ENCODE data around the gene LYPD4. TPM values are rescaled to one million over a fixed set of nuclear protein-coding genes. Genes with fewer than 3 reads are reported as not detected.
A peak's percentile ranks its signal among the peaks of the same experiment; 100 is the strongest.

The LYPD4 gene
- total RNA-seq, 1 experiment from 2014 or later = not detected

DNA sequence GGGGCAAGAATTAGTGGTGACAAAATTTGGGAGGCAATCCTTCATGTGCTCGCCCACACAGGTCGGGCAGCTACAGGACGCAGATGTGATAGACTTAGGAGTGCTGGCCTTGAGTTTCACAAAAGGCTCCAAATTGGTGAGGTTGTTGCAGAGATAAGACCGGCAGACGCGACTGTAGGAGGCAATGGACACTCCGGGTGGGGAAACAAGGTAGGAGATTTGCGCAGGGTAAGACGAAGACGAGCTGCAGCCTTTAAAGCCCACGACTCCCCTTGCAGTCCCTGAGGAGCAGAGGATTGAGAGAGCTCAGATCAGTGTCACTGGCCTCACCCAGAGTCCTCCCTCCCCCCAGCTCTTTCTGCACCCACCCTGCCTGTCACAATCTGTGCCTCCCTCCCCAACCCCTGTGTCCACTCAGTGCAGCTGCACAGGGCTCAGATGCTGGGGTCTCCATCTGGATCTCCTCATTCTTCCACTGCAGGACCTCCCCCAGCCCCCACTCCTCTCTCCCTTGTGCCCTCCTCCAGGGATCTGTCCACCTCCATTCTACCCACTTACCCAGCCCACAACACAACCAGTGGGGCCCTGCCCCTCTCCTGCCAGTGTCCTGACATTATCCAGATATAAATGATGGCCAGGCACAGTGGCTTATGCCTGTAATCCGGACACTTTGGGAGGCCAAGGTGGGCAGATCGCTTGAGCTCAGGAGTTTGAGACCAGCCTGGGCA lies 6.3 kb downstream of the LYPD4 start (continued):
- TF ChIP-seq, protein P1, sequence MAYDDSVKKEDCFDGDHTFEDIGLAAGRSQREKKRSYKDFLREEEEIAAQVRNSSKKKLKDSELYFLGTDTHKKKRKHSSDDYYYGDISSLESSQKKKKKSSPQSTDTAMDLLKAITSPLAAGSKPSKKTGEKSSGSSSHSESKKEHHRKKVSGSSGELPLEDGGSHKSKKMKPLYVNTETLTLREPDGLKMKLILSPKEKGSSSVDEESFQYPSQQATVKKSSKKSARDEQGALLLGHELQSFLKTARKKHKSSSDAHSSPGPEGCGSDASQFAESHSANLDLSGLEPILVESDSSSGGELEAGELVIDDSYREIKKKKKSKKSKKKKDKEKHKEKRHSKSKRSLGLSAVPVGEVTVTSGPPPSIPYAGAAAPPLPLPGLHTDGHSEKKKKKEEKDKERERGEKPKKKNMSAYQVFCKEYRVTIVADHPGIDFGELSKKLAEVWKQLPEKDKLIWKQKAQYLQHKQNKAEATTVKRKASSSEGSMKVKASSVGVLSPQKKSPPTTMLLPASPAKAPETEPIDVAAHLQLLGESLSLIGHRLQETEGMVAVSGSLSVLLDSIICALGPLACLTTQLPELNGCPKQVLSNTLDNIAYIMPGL (CRISPR knock-in tag; IDR thresholded peaks at IDR 0.05) = no peak
- TF ChIP-seq NFATC4 (CRISPR knock-in tag; IDR thresholded peaks at IDR 0.05) (no peak), NR1H2 (CRISPR knock-in tag; IDR thresholded peaks at IDR 0.05) (no peak), ZNF232 (CRISPR knock-in tag; IDR thresholded peaks at IDR 0.05) (no peak), SMAD4 (CRISPR knock-in tag; IDR thresholded peaks at IDR 0.05) (no peak), PRRX2 (CRISPR knock-in tag; IDR thresholded peaks at IDR 0.05) (no peak)
- TF ChIP-seq, protein P2, sequence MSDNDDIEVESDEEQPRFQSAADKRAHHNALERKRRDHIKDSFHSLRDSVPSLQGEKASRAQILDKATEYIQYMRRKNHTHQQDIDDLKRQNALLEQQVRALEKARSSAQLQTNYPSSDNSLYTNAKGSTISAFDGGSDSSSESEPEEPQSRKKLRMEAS (CRISPR knock-in tag; IDR thresholded peaks at IDR 0.05) = no peak
- TF ChIP-seq, protein P3, sequence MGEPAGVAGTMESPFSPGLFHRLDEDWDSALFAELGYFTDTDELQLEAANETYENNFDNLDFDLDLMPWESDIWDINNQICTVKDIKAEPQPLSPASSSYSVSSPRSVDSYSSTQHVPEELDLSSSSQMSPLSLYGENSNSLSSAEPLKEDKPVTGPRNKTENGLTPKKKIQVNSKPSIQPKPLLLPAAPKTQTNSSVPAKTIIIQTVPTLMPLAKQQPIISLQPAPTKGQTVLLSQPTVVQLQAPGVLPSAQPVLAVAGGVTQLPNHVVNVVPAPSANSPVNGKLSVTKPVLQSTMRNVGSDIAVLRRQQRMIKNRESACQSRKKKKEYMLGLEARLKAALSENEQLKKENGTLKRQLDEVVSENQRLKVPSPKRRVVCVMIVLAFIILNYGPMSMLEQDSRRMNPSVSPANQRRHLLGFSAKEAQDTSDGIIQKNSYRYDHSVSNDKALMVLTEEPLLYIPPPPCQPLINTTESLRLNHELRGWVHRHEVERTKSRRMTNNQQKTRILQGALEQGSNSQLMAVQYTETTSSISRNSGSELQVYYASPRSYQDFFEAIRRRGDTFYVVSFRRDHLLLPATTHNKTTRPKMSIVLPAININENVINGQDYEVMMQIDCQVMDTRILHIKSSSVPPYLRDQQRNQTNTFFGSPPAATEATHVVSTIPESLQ (CRISPR knock-in tag; IDR thresholded peaks at IDR 0.05) = no peak

DNA sequence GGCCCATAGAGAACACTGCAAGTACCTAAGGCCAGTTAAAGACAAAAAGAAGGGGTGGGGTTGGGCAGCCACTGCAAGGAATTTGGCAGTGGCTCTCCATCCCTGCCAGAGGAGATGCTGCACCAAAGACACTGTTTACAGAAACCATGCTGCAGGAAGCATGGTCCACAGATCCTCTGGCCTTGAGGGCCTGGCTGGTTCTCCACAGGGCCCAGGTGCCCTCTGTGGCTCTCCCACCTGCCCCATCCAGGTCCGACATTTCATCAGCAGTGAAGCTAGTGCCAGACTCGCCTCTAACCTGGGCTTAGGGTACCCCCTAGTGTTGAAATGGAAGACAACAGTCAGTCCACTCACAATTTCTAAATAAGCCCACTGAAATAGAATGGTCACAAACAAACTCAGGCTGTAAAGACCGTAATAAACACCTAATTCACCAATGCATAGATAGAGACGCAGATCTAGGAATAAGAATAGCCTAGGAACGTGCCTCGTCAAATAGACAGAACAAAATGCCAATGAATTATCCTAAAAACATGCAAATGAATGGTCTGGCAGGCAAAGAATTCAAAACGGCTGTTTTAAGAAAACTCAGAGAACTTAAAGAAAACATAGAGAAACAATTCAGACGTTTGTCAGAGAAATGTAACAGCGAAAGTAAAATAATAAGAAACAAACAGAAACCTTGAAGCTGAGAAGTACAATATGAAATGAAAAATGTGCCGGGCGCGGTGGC lies 23.3 kb downstream of the LYPD4 start:
- Mint-ChIP-seq H3K9me3 (no peaks in the 10 kb centered on the region), H3K4me1 (no peaks in the 10 kb centered on the region), H3K36me3 (no peaks in the 10 kb centered on the region), H3K27ac (no peak overlapping the region), H3K4me3 (no peak overlapping the region), H3K27me3 (ENCODE audit: low read depth) (peaks cover 4% of the 10 kb centered on the region; the same call in 1 of the 2 replicates)
- CTCF ChIA-PET = interaction anchor here (0.6 to 11.4 kb wide), 22 partner anchors 9 to 813 kb away, joined by 3 to 190 read pairs (median 5); partner anchors contain the start of genes CEACAM3 and CEACAM6
- TF ChIP-seq GABPB1 (CRISPR knock-in tag; IDR thresholded peaks at IDR 0.05) (peak; percentile 39; the same call in 1 of the 2 replicates), ZNF396 (CRISPR knock-in tag; IDR thresholded peaks at IDR 0.05; ENCODE audit: borderline replicate concordance) (no peak), RELA (CRISPR knock-in tag; IDR thresholded peaks at IDR 0.05; ENCODE audit: borderline replicate concordance) (no peak), ELF4 (CRISPR knock-in tag; IDR thresholded peaks at IDR 0.05; ENCODE audit: low read depth) (no peak), IRF2 (CRISPR knock-in tag; IDR thresholded peaks at IDR 0.05; ENCODE audit: borderline replicate concordance, low read depth) (no peak)
- TF ChIP-seq, protein P4, sequence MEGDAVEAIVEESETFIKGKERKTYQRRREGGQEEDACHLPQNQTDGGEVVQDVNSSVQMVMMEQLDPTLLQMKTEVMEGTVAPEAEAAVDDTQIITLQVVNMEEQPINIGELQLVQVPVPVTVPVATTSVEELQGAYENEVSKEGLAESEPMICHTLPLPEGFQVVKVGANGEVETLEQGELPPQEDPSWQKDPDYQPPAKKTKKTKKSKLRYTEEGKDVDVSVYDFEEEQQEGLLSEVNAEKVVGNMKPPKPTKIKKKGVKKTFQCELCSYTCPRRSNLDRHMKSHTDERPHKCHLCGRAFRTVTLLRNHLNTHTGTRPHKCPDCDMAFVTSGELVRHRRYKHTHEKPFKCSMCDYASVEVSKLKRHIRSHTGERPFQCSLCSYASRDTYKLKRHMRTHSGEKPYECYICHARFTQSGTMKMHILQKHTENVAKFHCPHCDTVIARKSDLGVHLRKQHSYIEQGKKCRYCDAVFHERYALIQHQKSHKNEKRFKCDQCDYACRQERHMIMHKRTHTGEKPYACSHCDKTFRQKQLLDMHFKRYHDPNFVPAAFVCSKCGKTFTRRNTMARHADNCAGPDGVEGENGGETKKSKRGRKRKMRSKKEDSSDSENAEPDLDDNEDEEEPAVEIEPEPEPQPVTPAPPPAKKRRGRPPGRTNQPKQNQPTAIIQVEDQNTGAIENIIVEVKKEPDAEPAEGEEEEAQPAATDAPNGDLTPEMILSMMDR (IDR thresholded peaks at IDR 0.05) = peak; percentile 37; the same call in 1 of the 2 replicates
- POLR2A ChIA-PET = no interaction called here
- peak; percentile 99 for ATAC-seq
- peak; percentile 66 for DNase-seq (ENCODE audit: low spot score)

DNA sequence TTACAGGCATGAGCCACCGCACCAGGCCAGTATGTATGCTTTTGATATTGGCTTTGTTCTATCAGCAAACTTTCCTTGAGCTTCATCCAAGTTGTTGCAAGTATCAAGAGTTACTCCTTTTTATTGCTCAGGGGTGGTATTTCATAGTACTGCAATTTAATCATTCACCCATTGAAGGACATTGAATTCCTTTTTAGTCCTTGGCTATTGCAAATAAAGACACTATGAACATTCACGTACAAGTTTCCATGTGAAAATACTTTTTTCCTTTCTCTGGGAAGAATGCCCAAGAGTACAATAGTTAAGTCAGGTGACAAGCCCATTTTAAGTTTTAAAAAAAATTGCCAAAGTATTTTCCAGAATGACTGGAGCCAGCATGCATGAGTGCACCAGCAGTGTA lies 27.7 kb downstream of the LYPD4 start:
- ATAC-seq (no peak), DNase-seq (ENCODE audit: low spot score) (no peak)
- H3K27me3 Mint-ChIP-seq (ENCODE audit: low read depth) = no peaks in the 10 kb centered on the region; the same call in 1 of the 2 replicates
- ChIA-PET CTCF (interaction anchor here (11.4 kb wide), 1 partner anchor 23 kb away, joined by 190 read pairs; the partner anchor contains the start of gene CEACAM3), POLR2A (no interaction called here)
- no peak overlapping the region for H3K27ac Mint-ChIP-seq
- H3K4me1 Mint-ChIP-seq = no peaks in the 10 kb centered on the region
- H3K9me3 Mint-ChIP-seq = no peaks in the 10 kb centered on the region
- H3K4me3 Mint-ChIP-seq = no peak overlapping the region
- H3K36me3 Mint-ChIP-seq = no peaks in the 10 kb centered on the region
- no peak for TF ChIP-seq TEAD1 (CRISPR knock-in tag; IDR thresholded peaks at IDR 0.05)
- no peak for TF ChIP-seq ZNF232 (CRISPR knock-in tag; IDR thresholded peaks at IDR 0.05)
- no peak for TF ChIP-seq CREB1 (CRISPR knock-in tag; IDR thresholded peaks at IDR 0.05)
- no peak for TF ChIP-seq HMGA2 (CRISPR knock-in tag; IDR thresholded peaks at IDR 0.05)
- TF ChIP-seq, protein P5, sequence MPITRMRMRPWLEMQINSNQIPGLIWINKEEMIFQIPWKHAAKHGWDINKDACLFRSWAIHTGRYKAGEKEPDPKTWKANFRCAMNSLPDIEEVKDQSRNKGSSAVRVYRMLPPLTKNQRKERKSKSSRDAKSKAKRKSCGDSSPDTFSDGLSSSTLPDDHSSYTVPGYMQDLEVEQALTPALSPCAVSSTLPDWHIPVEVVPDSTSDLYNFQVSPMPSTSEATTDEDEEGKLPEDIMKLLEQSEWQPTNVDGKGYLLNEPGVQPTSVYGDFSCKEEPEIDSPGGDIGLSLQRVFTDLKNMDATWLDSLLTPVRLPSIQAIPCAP (CRISPR knock-in tag; IDR thresholded peaks at IDR 0.05) = no peak
- TF ChIP-seq ZNF263 (CRISPR knock-in tag; IDR thresholded peaks at IDR 0.05; ENCODE audit: low read depth) = no peak
- TF ChIP-seq FOXP1 (CRISPR knock-in tag; IDR thresholded peaks at IDR 0.05; ENCODE audit: borderline replicate concordance) = no peak
- TF ChIP-seq, protein P6, sequence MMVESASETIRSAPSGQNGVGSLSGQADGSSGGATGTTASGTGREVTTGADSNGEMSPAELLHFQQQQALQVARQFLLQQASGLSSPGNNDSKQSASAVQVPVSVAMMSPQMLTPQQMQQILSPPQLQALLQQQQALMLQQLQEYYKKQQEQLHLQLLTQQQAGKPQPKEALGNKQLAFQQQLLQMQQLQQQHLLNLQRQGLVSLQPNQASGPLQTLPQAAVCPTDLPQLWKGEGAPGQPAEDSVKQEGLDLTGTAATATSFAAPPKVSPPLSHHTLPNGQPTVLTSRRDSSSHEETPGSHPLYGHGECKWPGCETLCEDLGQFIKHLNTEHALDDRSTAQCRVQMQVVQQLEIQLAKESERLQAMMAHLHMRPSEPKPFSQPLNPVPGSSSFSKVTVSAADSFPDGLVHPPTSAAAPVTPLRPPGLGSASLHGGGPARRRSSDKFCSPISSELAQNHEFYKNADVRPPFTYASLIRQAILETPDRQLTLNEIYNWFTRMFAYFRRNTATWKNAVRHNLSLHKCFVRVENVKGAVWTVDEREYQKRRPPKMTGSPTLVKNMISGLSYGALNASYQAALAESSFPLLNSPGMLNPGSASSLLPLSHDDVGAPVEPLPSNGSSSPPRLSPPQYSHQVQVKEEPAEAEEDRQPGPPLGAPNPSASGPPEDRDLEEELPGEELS (CRISPR knock-in tag; IDR thresholded peaks at IDR 0.05) = no peak
- TF ChIP-seq, protein P2 (CRISPR knock-in tag; IDR thresholded peaks at IDR 0.05) = no peak
- no peak for TF ChIP-seq FOXK1 (CRISPR knock-in tag; IDR thresholded peaks at IDR 0.05)

Data from WTC11 (cell line).